Naive thymus-derived CD4-positive, alpha-beta T cell (primary cell): ENCODE data around the gene ASPSCR1. TPM values are rescaled to one million over a fixed set of nuclear protein-coding genes. Genes with fewer than 3 reads are reported as not detected.

Experiments used
- ATAC-seq: fragments of 150-1000 bp; cut with Tn5 transposase; 2 replicates; pipeline ENCODE4 v1.10.0; 2021; ENCODE audit warnings: mild to moderate bottlenecking, moderate library complexity
- CTCF ChIA-PET: fragments of 350-600 bp; sonication (Branson Sonifier 250); formaldehyde crosslinking; loops from one replicate; lab custom pipeline; 2021; ENCODE audit warnings: antibody characterized with exemption; lab: Charles Lee
- POLR2A ChIA-PET: fragments of 350-600 bp; sonication (Branson Sonifier 250); formaldehyde crosslinking; loops from one replicate; lab custom pipeline; 2021; ENCODE audit warnings: antibody characterized with exemption, inconsistent platforms; lab: Charles Lee
- DNase-seq, 9 donors: peaks; one replicate each; pipeline versions ENCODE4 v3.0.0 to v3.0.0-alpha.2; 2020 to 2022; ENCODE audit warnings: mixed read lengths in 1 of 9
- H3K27ac ChIP-seq: one replicate; pipeline ENCODE4 v1.7.0; 2013; ENCODE audit warnings: mild to moderate bottlenecking, low read depth, low read length, moderate library complexity
- H3K27me3 ChIP-seq, 2 donors: one replicate each; pipeline ENCODE4 v1.7.0; 2013; ENCODE audit warnings: low read length in 2 of 2, mild to moderate bottlenecking in 2 of 2, moderate library complexity in 2 of 2; ENCODE audit not compliant: control insufficient read depth in 2 of 2, insufficient read depth in 2 of 2
- H3K36me3 ChIP-seq, 3 experiments: 1 replicate in 2 of 3; 2 replicates in 1 of 3; pipeline ENCODE4 v1.7.0; 2013; ENCODE audit warnings: low read length in 3 of 3, mild to moderate bottlenecking in 3 of 3, moderate library complexity in 1 of 3; ENCODE audit not compliant: insufficient read depth in 3 of 3, control insufficient read depth in 2 of 3
- H3K4me1 ChIP-seq, 2 donors: one replicate each; pipeline ENCODE4 v1.7.0; 2013; ENCODE audit warnings: low read length in 2 of 2, mild to moderate bottlenecking in 2 of 2, moderate library complexity in 1 of 2; ENCODE audit not compliant: control insufficient read depth in 2 of 2, insufficient read depth in 2 of 2
- H3K4me3 ChIP-seq: 2 replicates; pipeline ENCODE4 v1.7.0; 2013; ENCODE audit warnings: mild to moderate bottlenecking, low read length
- H3K9me3 ChIP-seq, 3 experiments: 1 replicate in 2 of 3; 2 replicates in 1 of 3; pipeline ENCODE4 v1.7.0; 2013; ENCODE audit warnings: low read length in 3 of 3; ENCODE audit not compliant: control insufficient read depth in 2 of 3
- H3K27ac Mint-ChIP-seq, 9 donors: one replicate each; pipeline ENCODE4 v1.8.0; 2020 to 2022; ENCODE audit warnings: mixed read lengths in 9 of 9, mild to moderate bottlenecking in 8 of 9, moderate library complexity in 5 of 9, inconsistent platforms in 2 of 9
- H3K27me3 Mint-ChIP-seq, 5 donors: one replicate each; pipeline ENCODE4 v1.8.0; 2021 to 2022; ENCODE audit warnings: mixed read lengths in 5 of 5, mild to moderate bottlenecking in 1 of 5
- H3K36me3 Mint-ChIP-seq, 5 donors: one replicate each; pipeline ENCODE4 v1.8.0; 2020 to 2022; ENCODE audit warnings: mixed read lengths in 5 of 5, mild to moderate bottlenecking in 3 of 5, inconsistent platforms in 1 of 5
- H3K4me1 Mint-ChIP-seq, 7 donors: one replicate each; pipeline ENCODE4 v1.8.0; 2020 to 2022; ENCODE audit warnings: mixed read lengths in 7 of 7, mild to moderate bottlenecking in 3 of 7, inconsistent platforms in 1 of 7
- H3K4me3 Mint-ChIP-seq, 10 donors: one replicate each; pipeline ENCODE4 v1.8.0; 2020 to 2022; ENCODE audit warnings: mild to moderate bottlenecking in 10 of 10, mixed read lengths in 10 of 10, moderate library complexity in 6 of 10, inconsistent platforms in 2 of 10
- H3K9me3 Mint-ChIP-seq, 11 donors: one replicate each; pipeline ENCODE4 v1.8.0; 2020 to 2022; ENCODE audit warnings: mixed read lengths in 11 of 11, mild to moderate bottlenecking in 4 of 11, inconsistent platforms in 1 of 11, moderate library complexity in 1 of 11
- intact Hi-C, 2 donors: fragments of 100-400 bp; cut with micrococcal nuclease; formaldehyde crosslinking; loops; one replicate each; pipeline ENCODE4 v1.15.1; 2023
- polyA plus RNA-seq, 2 donors: library from polyadenylated mRNA; unstranded; fragments of 300-500 nt; fragmentation: Illumina TruSeq; gene quantifications; one replicate each; pipeline ENCODE4 v1.2.3, GENCODE V29; 2021
- total RNA-seq, 6 experiments: library from RNA in 5 of 6; stranded (reverse) in 5 of 6; gene quantifications; 1 replicate in 5 of 6; 2 replicates in 1 of 6; pipeline ENCODE4 v1.2.3 and lab custom pipeline; 2021 to 2026

ASPSCR1 gene
- total and polyA plus RNA-seq, 7 experiments from 2014 or later = 24.2 to 46.7 (median 38.0) TPM

- H3K9me3 Mint-ChIP-seq = no peaks in the 10 kb centered on the region
- POLR2A ChIA-PET = interaction anchor here (0.6 kb wide), 2 partner anchors 48 to 231 kb away, joined by 4 read pairs; no protein-coding TSS in a partner anchor
- no peak for DNase-seq
- Histone ChIP-seq H3K36me3 (no peaks in the 10 kb centered on the region), H3K4me3 (no peak overlapping the region), H3K27ac (no peak overlapping the region), H3K4me1 (peaks cover 23% of the 10 kb centered on the region in 2 donors), H3K9me3 (no peaks in the 10 kb centered on the region), H3K27me3 (peaks cover under 1 to 2% of the 10 kb centered on the region in 2 donors)
- no peaks in the 10 kb centered on the region for H3K36me3 Mint-ChIP-seq
- intact Hi-C loops = no loop called here
- ATAC-seq = no peak
- peaks cover 4 to 39% (median 14%) of the 10 kb centered on the region in 7 donors for H3K4me1 Mint-ChIP-seq
- H3K27ac Mint-ChIP-seq = peak overlapping the region in 1 of 9 donors; percentile 60
- CTCF ChIA-PET = interaction anchor here (0.6 to 5.7 kb wide), 2 partner anchors 10 to 57 kb away, joined by 4 to 122 read pairs; partner anchors contain the start of genes CENPX and LRRC45
- peaks cover 0 to 33% (median 3%) of the 10 kb centered on the region in 5 donors for H3K27me3 Mint-ChIP-seq
- peak overlapping the region in 2 of 10 donors; percentile 8 to 37 for H3K4me3 Mint-ChIP-seq
Observed at GRCh38 chr17:81964081-81964849, 13.2 kb upstream of the ASPSCR1 start.

DNA sequence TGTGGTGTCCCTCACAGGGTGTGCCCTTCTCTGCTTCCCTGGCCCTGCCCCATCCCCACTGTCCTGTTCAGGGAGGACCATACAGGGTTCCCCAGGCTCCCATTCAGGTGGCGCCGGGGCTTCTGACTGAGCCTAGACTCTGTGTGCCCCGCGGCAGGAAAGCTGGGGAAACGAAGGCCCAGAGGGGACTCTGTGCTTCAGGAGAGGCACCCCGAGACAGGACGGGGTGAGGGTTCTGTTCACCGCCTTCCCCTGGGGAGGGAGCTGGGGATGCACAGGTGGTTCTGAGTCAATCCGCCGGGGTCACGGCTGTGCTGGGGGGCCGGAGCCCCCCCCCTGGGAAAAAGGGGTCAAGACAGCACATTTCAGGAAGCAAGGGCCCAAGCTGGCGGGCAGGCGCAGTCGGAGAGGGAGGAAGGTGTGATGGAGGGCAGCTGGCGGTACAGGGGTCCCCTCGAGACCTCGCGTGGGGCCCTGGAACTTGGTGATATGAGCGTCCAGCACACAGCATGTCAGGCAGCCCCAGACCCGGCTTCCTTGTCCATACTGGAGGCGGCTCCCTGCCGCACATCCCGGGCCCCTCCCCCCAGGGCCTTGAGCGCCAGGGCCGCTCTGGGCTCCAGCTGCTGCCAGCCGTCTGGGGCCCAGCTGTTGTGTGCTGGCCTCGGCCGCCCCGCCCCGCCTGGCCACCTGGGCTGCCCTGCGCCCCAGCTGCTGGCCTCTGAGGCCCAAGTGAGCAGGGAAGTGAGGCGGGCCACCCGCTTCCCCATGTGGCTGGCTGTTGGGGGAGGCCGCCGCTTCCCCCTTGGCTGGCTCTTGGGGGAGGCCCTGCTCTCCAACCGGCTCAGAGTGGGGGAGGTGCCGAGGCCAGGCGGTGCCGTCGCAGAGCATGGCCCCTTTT is 10.8 kb upstream of the ASPSCR1 start:
- ATAC-seq (no peak), DNase-seq (no peak)
- Mint-ChIP-seq H3K36me3 (no peaks in the 10 kb centered on the region), H3K9me3 (no peaks in the 10 kb centered on the region), H3K27me3 (peaks cover 0 to 33% (median 3%) of the 10 kb centered on the region in 5 donors), H3K4me1 (peaks cover 4 to 45% (median 20%) of the 10 kb centered on the region in 7 donors), H3K4me3 (peak overlapping the region in 4 of 10 donors; percentile 32 to 83 (median 64)), H3K27ac (peak overlapping the region in 2 of 9 donors; percentile 4 to 33)
- CTCF ChIA-PET = interaction anchor here (1.1 to 2.5 kb wide), 3 partner anchors 10 to 56 kb away, joined by 3 to 8 read pairs (median 3); partner anchors contain the start of genes ASPSCR1, CENPX and LRRC45
- POLR2A ChIA-PET = interaction anchor here (0.7 to 3.4 kb wide), 8 partner anchors 8 to 383 kb away, joined by 3 to 23 read pairs (median 4); partner anchors contain the start of genes ASPSCR1, CENPX and LRRC45
- Histone ChIP-seq H3K4me3 (no peak overlapping the region), H3K27ac (peak overlapping the region; percentile 58), H3K27me3 (peaks cover 0 to 2% of the 10 kb centered on the region in 2 donors), H3K36me3 (no peaks in the 10 kb centered on the region), H3K9me3 (no peaks in the 10 kb centered on the region), H3K4me1 (peaks cover 23% of the 10 kb centered on the region in 2 donors)
- intact Hi-C loops = loop anchor here in 1 of 2 donors (5.0 kb wide), 1 partner anchor 39 kb away; the partner anchor contains the start of gene MAFG

DNA sequence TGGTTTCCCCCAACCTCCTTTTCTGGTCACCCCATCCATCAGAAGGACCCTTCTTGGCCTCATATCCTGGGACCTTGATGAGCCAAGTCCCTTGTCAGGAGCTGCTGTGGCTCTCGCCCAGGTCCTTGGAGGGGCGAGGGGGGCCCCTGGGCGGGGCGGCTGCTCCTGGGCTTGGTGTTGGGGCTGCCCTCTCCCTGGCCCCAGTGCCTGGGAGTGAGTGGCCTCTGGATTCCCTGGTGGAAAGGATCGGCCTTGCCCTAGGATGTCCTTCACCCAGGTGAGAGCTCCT is 10.2 kb upstream of the ASPSCR1 start:
- peaks cover 4 to 44% (median 20%) of the 10 kb centered on the region in 7 donors for H3K4me1 Mint-ChIP-seq
- intact Hi-C loops = loop anchor here in 1 of 2 donors (5.0 kb wide), 1 partner anchor 40 kb away; the partner anchor contains the start of gene MAFG
- peaks cover 0 to 30% (median 3%) of the 10 kb centered on the region in 5 donors for H3K27me3 Mint-ChIP-seq
- peak overlapping the region; percentile 43 for H3K4me3 ChIP-seq
- peaks cover 0 to 2% of the 10 kb centered on the region in 2 donors for H3K27me3 ChIP-seq
- ChIA-PET CTCF (interaction anchor here (0.7 to 2.5 kb wide), 4 partner anchors 8 to 55 kb away, joined by 3 to 8 read pairs (median 3); partner anchors contain the start of genes ASPSCR1, CENPX and LRRC45), POLR2A (interaction anchor here (0.7 to 3.4 kb wide), 9 partner anchors 10 to 382 kb away, joined by 3 to 23 read pairs (median 3); partner anchors contain the start of genes ASPSCR1, CENPX and LRRC45)
- peak overlapping the region; percentile 58 for H3K27ac ChIP-seq
- no peaks in the 10 kb centered on the region for H3K36me3 ChIP-seq
- peak overlapping the region in 8 of 10 donors; percentile 69 to 84 (median 76) for H3K4me3 Mint-ChIP-seq
- no peaks in the 10 kb centered on the region for H3K36me3 Mint-ChIP-seq
- no peak for ATAC-seq
- H3K9me3 ChIP-seq = no peaks in the 10 kb centered on the region
- H3K9me3 Mint-ChIP-seq = no peaks in the 10 kb centered on the region
- peak overlapping the region in 2 of 9 donors; percentile 77 to 83 for H3K27ac Mint-ChIP-seq
- peaks cover 23% of the 10 kb centered on the region in 2 donors for H3K4me1 ChIP-seq
- no peak for DNase-seq

DNA sequence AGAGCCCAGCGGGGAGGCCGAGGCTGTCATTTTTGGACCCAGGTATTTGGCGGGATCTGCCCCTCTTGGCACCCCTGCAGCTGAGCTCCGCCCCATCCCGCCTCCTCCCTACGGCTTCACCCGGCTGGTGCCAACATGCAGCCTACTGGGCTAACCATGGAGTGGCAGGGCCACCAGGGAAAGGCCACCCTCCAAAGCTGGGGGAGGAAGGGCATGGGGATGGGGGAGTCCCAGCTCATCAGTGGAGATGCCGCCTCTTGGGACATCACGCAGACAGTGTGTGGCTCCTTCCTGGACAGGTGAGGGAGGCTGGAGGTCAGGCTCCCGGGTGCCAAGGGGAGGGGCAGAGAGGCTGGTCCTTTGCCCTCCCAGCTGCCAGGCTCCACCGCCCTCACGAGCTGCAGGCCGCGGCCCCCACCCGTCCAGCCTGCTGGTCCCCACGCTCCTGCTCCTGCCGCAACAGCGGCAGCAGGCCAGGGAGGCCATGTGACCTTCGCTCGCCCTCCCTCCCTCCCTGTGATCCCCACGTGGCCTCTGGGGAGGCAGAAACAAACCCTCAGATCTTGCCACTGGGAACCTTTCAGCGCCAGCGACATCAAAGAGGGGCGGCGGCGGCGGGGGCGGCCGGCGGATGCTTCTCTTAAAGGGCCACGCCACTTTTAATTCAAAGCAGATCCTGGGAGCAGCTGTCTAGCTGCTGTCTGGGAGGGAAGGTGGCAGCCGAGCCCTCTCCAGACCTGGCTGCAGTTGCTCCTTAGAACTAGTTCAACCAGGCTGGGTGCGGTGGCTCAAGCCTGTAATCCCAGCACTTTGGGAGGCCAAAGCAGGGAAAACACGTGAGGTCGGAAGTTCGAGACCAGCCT is 9.7 kb upstream of the ASPSCR1 start:
- Mint-ChIP-seq H3K27ac (peak overlapping the region; percentile 68 to 93 (median 84)), H3K4me3 (peak overlapping the region; percentile 60 to 84 (median 76)), H3K27me3 (peaks cover 0 to 25% (median 0%) of the 10 kb centered on the region in 5 donors), H3K36me3 (no peaks in the 10 kb centered on the region), H3K9me3 (peaks cover 0 to 5% (median 0%) of the 10 kb centered on the region in 11 donors), H3K4me1 (peaks cover 4 to 40% (median 20%) of the 10 kb centered on the region in 7 donors)
- intact Hi-C loops = loop anchor here (1.0 to 5.0 kb wide), 3 partner anchors 10 to 55 kb away; partner anchors contain the start of genes ASPSCR1 (in 2 of the 2), CENPX (in 2 of the 2), LRRC45 (in 2 of the 2) and MAFG (in 1 of the 2)
- Histone ChIP-seq H3K27me3 (peaks cover 0 to 2% of the 10 kb centered on the region in 2 donors), H3K9me3 (no peaks in the 10 kb centered on the region), H3K36me3 (no peaks in the 10 kb centered on the region), H3K27ac (peak overlapping the region; percentile 58), H3K4me3 (peak overlapping the region; percentile 43), H3K4me1 (peaks cover 23% of the 10 kb centered on the region in 2 donors)
- ATAC-seq = peak; percentile 97
- POLR2A ChIA-PET = interaction anchor here (0.6 to 3.4 kb wide), 10 partner anchors 9 to 437 kb away, joined by 3 to 23 read pairs (median 3); partner anchors contain the start of genes ASPSCR1, CENPX and LRRC45
- DNase-seq = peak; percentile 62 to 90 (median 89)
- CTCF ChIA-PET = interaction anchor here (0.6 to 2.5 kb wide), 6 partner anchors 9 to 333 kb away, joined by 3 to 8 read pairs (median 3); partner anchors contain the start of genes ASPSCR1, CENPX and LRRC45

DNA sequence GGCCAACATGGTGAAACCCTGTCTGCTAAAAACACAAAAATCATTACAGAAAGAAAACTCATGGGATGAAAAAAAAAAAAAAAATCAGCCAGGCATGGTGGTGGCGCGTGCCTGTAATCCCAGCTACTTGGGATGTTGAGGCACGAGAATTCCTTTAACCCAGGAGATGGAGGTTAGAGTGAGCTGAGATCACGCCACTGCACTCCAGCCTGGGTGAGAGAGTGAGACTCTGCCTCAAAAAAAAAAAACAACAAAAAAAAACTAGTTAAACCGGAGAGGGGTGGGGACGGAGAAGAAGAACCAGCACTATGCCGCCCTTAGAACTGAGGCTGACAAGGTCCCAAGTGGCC is 9.1 kb upstream of the ASPSCR1 start:
- ChIA-PET CTCF (interaction anchor here (0.6 to 2.5 kb wide), 4 partner anchors 8 to 229 kb away, joined by 4 to 8 read pairs (median 4); partner anchors contain the start of gene ASPSCR1), POLR2A (interaction anchor here (0.6 to 3.4 kb wide), 5 partner anchors 8 to 437 kb away, joined by 3 to 23 read pairs (median 10); partner anchors contain the start of genes ASPSCR1, CENPX and LRRC45)
- H3K4me3 ChIP-seq = peak overlapping the region; percentile 39
- DNase-seq = no peak
- Mint-ChIP-seq H3K4me3 (peak overlapping the region; percentile 58 to 84 (median 76)), H3K27ac (peak overlapping the region; percentile 68 to 93 (median 84)), H3K9me3 (peaks cover 0 to 6% (median 0%) of the 10 kb centered on the region in 11 donors), H3K36me3 (no peaks in the 10 kb centered on the region), H3K4me1 (peaks cover 4 to 40% (median 20%) of the 10 kb centered on the region in 7 donors), H3K27me3 (peaks cover 0 to 19% (median 0%) of the 10 kb centered on the region in 5 donors)
- H3K4me1 ChIP-seq = peaks cover 19 to 23% of the 10 kb centered on the region in 2 donors
- peaks cover 0 to 2% of the 10 kb centered on the region in 2 donors for H3K27me3 ChIP-seq
- peaks cover 0 to 2% (median 0%) of the 10 kb centered on the region in 3 experiments for H3K9me3 ChIP-seq
- ATAC-seq = no peak
- H3K27ac ChIP-seq = peak overlapping the region; percentile 58
- intact Hi-C loops = loop anchor here (1.0 to 5.0 kb wide), 3 partner anchors 9 to 54 kb away; partner anchors contain the start of genes ASPSCR1 (in 2 of the 2), CENPX (in 2 of the 2), LRRC45 (in 2 of the 2) and MAFG (in 1 of the 2)
- H3K36me3 ChIP-seq = no peaks in the 10 kb centered on the region
